K562 (cell line): ENCODE results near the gene WDR62. TPM values are rescaled to one million over a fixed set of nuclear protein-coding genes. Genes with fewer than 3 reads are reported as not detected.

Source experiments
- CHD1 ChIP-seq: fragments of 200-600 bp; sonication (generic); IDR thresholded peaks from one replicate; pipeline ENCODE4 v1.6.1; 2012; ENCODE audit warnings: mild to moderate bottlenecking, moderate library complexity, low read length, inconsistent platforms
- CHD4 ChIP-seq: fragments of 200-600 bp; sonication (generic); IDR thresholded peaks from 3 replicates; pipeline ENCODE4 v1.6.1; 2012; ENCODE audit warnings: low read depth, mild to moderate bottlenecking, mixed read lengths, low read length, inconsistent platforms; ENCODE audit not compliant: insufficient read depth, insufficient replicate concordance, poor library complexity, severe bottlenecking
- CREM ChIP-seq: IDR thresholded peaks from 2 replicates; pipeline ENCODE4 v1.6.1; 2014; ENCODE audit warnings: antibody characterized with exemption, low read depth
- CTBP1 ChIP-seq: fragments of 450-650 bp; IDR thresholded peaks from 2 replicates; pipeline ENCODE4 v1.6.1; 2016; ENCODE audit warnings: borderline replicate concordance
- E2F3 ChIP-seq: fragments of 250-450 bp; sonication (Bioruptor Pico); IDR thresholded peaks from 2 replicates; pipeline ENCODE4 v1.4.0; 2020; ENCODE audit warnings: mild to moderate bottlenecking
- SIN3A ChIP-seq, 2 experiments: fragments of 150-350 bp in 1 of 2; IDR thresholded peaks; 2 replicates each; pipeline ENCODE4 v1.6.1; 2011 to 2016; ENCODE audit warnings: borderline replicate concordance in 2 of 2, low read depth in 2 of 2, low read length in 2 of 2, mild to moderate bottlenecking in 2 of 2, moderate library complexity in 2 of 2; ENCODE audit not compliant: control insufficient read depth in 1 of 2
- TAF1 ChIP-seq: IDR thresholded peaks from 2 replicates; pipeline ENCODE4 v1.6.1; 2011; ENCODE audit warnings: mild to moderate bottlenecking, low read length, moderate library complexity; ENCODE audit not compliant: insufficient read depth, control insufficient read depth, severe bottlenecking; ENCODE audit errors: extremely low read depth
- ZFX ChIP-seq: sonication (generic); formaldehyde crosslinking; IDR thresholded peaks from 2 replicates; pipeline ENCODE4 v1.8.0; 2022; ENCODE audit warnings: mild to moderate bottlenecking, missing genetic modification reagents, moderate library complexity
- polyA plus RNA-seq, 8 experiments: library from polyadenylated mRNA; depleted of rRNA in 4 of 8; stranded (reverse) in 5 of 8; unstranded in 3 of 8; fragments of >200 nt; fragmentation: Nextera tagmentation in 2 of 8; fragmentation: Illumina TruSeq in 1 of 8; extraction: Ambion mirVana in 2 of 8; extraction: Trizol in 1 of 8; gene quantifications; 2 replicates each; pipeline versions ENCODE4 v1.2.1 to v1.2.3, GENCODE V29; 2011 to 2014; ENCODE audit warnings: inconsistent platforms in 1 of 8, missing spikeins in 1 of 8
- total RNA-seq, 7 experiments: library from RNA; depleted of rRNA in 6 of 7; stranded (reverse); fragments of >200 nt in 6 of 7; fragmentation: Illumina TruSeq in 2 of 7; extraction: Trizol in 2 of 7; gene quantifications; 2 replicates each; pipeline versions ENCODE4 v1.2.1 to v1.2.3, GENCODE V29; 2011 to 2021; ENCODE audit warnings: low replicate concordance in 1 of 7
- TF ChIP-seq, protein P1 (sequence below): IDR thresholded peaks from 2 replicates; pipeline ENCODE4 v1.6.1; 2012; ENCODE audit warnings: low read depth, low read length, improper control_type of control experiment, borderline replicate concordance
- TF ChIP-seq, protein P2 (sequence below): fragments of 200-800 bp; sonication (Bioruptor generic); IDR thresholded peaks from 2 replicates; pipeline ENCODE4 v1.6.1; 2017; ENCODE audit warnings: missing genetic modification characterization, missing compliant biosample characterization
- TF ChIP-seq, protein P3 (sequence below): fragments of 250-450 bp; sonication (Bioruptor Pico); IDR thresholded peaks from 2 replicates; pipeline ENCODE4 v1.4.0; 2020
- TF ChIP-seq, protein P4 (sequence below): sonication (generic); formaldehyde crosslinking; IDR thresholded peaks from 2 replicates; pipeline ENCODE4 v1.8.0; 2023; ENCODE audit warnings: mild to moderate bottlenecking, missing genetic modification reagents

Gene WDR62
- total and polyA plus RNA-seq, 9 of the 15 experiments (the other 6 are each of a cell fraction or from before 2014, with no cell fraction given): 0.35 to 32.8 (median 14.4) TPM

DNA sequence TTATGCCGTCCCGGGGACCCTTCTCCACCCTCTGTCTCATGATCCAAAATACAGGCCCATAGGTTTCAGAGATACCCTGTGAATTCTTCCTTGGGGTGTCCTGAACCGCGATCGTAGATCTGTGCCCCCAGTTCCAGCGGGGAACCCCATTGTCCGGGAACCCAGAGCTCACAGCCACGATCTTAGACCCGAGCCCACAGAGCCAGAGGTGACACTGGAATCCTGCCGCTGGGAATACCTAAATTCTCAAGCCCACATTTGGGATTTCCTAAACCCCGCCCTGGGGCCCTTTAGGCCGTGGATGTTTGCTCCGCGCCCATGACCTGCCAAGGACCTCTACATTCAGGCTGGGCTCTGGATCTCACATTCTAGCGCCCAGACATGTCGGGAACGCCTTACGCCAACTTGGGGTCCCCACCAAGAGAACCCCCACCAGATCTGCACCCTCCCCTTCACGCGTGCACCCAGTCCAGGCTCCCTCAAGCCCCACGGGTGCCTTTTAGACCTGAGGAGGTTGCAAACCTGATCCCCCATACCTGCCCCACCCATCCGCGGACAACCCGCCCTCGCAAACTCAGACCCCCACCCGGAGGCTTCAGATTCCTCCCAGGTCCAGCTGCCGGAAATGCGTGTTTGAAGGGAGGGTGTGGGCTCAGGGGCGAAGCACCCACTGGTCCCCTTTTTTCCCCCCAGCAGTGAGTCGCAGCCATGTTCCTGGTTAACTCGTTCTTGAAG is 85.8 kb downstream of the WDR62 start (continued):
- TF ChIP-seq, protein P1, sequence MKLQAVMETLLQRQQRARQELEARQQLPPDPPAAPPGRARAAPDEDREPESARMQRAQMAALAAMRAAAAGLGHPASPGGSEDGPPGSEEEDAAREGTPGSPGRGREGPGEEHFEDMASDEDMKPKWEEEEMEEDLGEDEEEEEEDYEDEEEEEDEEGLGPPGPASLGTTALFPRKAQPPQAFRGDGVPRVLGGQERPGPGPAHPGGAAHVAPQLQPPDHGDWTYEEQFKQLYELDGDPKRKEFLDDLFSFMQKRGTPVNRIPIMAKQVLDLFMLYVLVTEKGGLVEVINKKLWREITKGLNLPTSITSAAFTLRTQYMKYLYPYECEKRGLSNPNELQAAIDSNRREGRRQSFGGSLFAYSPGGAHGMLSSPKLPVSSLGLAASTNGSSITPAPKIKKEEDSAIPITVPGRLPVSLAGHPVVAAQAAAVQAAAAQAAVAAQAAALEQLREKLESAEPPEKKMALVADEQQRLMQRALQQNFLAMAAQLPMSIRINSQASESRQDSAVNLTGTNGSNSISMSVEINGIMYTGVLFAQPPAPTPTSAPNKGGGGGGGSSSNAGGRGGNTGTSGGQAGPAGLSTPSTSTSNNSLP: no peak
- TF ChIP-seq CREM (peak; percentile 79), TAF1 (no peak), SIN3A (IDR thresholded peaks at IDR 0.05; ENCODE audit: borderline replicate concordance in 2 of 2, control insufficient read depth in 1 of 2, low read depth in 2 of 2, low read length in 2 of 2) (peak in 1 of 2 experiments; percentile 80; a peak in 1 of 4 replicates), ZFX (CRISPR knock-in tag) (peak; percentile 67; the same call in 1 of the 2 replicates), CHD1 (peak; percentile 71), CTBP1 (no peak), E2F3 (CRISPR knock-in tag) (no peak), CHD4 (no peak)
- TF ChIP-seq, protein P2, sequence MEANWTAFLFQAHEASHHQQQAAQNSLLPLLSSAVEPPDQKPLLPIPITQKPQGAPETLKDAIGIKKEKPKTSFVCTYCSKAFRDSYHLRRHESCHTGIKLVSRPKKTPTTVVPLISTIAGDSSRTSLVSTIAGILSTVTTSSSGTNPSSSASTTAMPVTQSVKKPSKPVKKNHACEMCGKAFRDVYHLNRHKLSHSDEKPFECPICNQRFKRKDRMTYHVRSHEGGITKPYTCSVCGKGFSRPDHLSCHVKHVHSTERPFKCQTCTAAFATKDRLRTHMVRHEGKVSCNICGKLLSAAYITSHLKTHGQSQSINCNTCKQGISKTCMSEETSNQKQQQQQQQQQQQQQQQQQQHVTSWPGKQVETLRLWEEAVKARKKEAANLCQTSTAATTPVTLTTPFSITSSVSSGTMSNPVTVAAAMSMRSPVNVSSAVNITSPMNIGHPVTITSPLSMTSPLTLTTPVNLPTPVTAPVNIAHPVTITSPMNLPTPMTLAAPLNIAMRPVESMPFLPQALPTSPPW (CRISPR knock-in tag): peak; percentile 68
- TF ChIP-seq, protein P3, sequence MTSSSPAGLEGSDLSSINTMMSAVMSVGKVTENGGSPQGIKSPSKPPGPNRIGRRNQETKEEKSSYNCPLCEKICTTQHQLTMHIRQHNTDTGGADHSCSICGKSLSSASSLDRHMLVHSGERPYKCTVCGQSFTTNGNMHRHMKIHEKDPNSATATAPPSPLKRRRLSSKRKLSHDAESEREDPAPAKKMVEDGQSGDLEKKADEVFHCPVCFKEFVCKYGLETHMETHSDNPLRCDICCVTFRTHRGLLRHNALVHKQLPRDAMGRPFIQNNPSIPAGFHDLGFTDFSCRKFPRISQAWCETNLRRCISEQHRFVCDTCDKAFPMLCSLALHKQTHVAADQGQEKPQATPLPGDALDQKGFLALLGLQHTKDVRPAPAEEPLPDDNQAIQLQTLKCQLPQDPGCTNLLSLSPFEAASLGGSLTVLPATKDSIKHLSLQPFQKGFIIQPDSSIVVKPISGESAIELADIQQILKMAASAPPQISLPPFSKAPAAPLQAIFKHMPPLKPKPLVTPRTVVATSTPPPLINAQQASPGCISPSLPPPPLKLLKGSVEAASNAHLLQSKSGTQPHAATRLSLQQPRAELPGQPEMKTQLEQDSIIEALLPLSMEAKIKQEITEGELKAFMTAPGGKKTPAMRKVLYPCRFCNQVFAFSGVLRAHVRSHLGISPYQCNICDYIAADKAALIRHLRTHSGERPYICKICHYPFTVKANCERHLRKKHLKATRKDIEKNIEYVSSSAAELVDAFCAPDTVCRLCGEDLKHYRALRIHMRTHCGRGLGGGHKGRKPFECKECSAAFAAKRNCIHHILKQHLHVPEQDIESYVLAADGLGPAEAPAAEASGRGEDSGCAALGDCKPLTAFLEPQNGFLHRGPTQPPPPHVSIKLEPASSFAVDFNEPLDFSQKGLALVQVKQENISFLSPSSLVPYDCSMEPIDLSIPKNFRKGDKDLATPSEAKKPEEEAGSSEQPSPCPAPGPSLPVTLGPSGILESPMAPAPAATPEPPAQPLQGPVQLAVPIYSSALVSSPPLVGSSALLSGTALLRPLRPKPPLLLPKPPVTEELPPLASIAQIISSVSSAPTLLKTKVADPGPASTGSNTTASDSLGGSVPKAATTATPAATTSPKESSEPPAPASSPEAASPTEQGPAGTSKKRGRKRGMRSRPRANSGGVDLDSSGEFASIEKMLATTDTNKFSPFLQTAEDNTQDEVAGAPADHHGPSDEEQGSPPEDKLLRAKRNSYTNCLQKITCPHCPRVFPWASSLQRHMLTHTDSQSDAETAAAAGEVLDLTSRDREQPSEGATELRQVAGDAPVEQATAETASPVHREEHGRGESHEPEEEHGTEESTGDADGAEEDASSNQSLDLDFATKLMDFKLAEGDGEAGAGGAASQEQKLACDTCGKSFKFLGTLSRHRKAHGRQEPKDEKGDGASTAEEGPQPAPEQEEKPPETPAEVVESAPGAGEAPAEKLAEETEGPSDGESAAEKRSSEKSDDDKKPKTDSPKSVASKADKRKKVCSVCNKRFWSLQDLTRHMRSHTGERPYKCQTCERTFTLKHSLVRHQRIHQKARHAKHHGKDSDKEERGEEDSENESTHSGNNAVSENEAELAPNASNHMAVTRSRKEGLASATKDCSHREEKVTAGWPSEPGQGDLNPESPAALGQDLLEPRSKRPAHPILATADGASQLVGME: no peak
- TF ChIP-seq, protein P4, sequence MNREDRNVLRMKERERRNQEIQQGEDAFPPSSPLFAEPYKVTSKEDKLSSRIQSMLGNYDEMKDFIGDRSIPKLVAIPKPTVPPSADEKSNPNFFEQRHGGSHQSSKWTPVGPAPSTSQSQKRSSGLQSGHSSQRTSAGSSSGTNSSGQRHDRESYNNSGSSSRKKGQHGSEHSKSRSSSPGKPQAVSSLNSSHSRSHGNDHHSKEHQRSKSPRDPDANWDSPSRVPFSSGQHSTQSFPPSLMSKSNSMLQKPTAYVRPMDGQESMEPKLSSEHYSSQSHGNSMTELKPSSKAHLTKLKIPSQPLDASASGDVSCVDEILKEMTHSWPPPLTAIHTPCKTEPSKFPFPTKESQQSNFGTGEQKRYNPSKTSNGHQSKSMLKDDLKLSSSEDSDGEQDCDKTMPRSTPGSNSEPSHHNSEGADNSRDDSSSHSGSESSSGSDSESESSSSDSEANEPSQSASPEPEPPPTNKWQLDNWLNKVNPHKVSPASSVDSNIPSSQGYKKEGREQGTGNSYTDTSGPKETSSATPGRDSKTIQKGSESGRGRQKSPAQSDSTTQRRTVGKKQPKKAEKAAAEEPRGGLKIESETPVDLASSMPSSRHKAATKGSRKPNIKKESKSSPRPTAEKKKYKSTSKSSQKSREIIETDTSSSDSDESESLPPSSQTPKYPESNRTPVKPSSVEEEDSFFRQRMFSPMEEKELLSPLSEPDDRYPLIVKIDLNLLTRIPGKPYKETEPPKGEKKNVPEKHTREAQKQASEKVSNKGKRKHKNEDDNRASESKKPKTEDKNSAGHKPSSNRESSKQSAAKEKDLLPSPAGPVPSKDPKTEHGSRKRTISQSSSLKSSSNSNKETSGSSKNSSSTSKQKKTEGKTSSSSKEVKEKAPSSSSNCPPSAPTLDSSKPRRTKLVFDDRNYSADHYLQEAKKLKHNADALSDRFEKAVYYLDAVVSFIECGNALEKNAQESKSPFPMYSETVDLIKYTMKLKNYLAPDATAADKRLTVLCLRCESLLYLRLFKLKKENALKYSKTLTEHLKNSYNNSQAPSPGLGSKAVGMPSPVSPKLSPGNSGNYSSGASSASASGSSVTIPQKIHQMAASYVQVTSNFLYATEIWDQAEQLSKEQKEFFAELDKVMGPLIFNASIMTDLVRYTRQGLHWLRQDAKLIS: no peak
